ENCODE data around the gene LTB. TPM values are rescaled to one million over a fixed set of nuclear protein-coding genes. Genes with fewer than 3 reads are reported as not detected.

LTB gene
- total and polyA plus RNA-seq, 2 of the 13 experiments (the other 11 are each of a cell fraction or from before 2014, with no cell fraction given): 0.09 to 0.22 TPM

DNA sequence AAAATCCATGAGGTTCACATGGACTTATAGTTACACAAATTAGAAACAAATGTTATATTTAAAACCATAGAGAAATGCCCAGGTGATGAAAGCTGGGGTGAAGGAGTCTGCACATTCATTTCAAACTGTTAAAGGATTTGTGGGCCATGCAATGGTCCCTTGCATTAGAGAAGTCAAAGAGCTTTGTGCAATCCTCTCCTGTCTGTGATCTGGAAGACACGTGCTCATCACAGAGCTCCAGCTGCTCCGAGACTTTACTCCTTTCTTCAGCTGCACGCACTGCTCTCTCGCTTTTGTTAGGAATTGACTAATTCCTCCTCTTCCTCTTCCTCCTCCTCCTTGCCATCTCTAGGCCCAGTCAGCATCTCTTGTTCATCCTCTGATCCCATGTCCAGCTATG lies 28.7 kb upstream of the LTB start:
- H2AFZ ChIP-seq (ENCODE audit: low read length): no peak overlapping the region
- H3K27ac ChIP-seq (ENCODE audit: extremely low read length, insufficient read depth, low read length): no peak overlapping the region
- H4K20me1 ChIP-seq (ENCODE audit: insufficient read depth, low read length): no peaks in the 10 kb centered on the region
- H3K27me3 ChIP-seq (ENCODE audit: control insufficient read depth in 1 of 2, insufficient read depth in 2 of 2, low read length in 2 of 2): peaks cover 0 to 2% of the 10 kb centered on the region in 2 experiments; a peak in 2 of 5 replicates
- ChIA-PET CTCF (ENCODE audit: low intra/inter-chr PET ratio, low total read pairs) (no interaction called here), POLR2A (no interaction called here)
- no TSS peak for BruUV-seq (replicated peaks)
- no peaks in the 10 kb centered on the region for H3K79me2 ChIP-seq (ENCODE audit: insufficient read depth, low read length)
- in situ Hi-C loops (cut with HindIII; ENCODE audit: extremely low pct_ligation_motif_present, low pct_unique_long_range_greater_than_20kb): no loop called here
- ATAC-seq (no peak), DNase-seq (ENCODE audit: low spot score) (no peak), FAIRE-seq (no peak)
- no peaks in the 10 kb centered on the region for H3K9me3 ChIP-seq (ENCODE audit: low read length)
- TF ChIP-seq SRSF4 (IDR thresholded peaks at IDR 0.05; ENCODE audit: low read depth, low read length, poor library complexity, severe bottlenecking) (no peak), HNRNPK (IDR thresholded peaks at IDR 0.05; ENCODE audit: low read depth, low read length, poor library complexity, severe bottlenecking) (no peak), GATAD2A (CRISPR knock-in tag; IDR thresholded peaks at IDR 0.05) (no peak), ZFP82 (CRISPR knock-in tag; IDR thresholded peaks at IDR 0.05; ENCODE audit: borderline replicate concordance) (no peak), TEAD2 (CRISPR knock-in tag; IDR thresholded peaks at IDR 0.05) (no peak), ZNF792 (CRISPR knock-in tag; IDR thresholded peaks at IDR 0.05) (no peak), SP2 (CRISPR knock-in tag; IDR thresholded peaks at IDR 0.05) (0 out of 2 replicates have a peak, but pooled peaks have one; percentile 21), DR1 (CRISPR knock-in tag; IDR thresholded peaks at IDR 0.05) (no peak), ZNF773 (CRISPR knock-in tag; IDR thresholded peaks at IDR 0.05; ENCODE audit: borderline replicate concordance) (no peak), ZNF709 (CRISPR knock-in tag; IDR thresholded peaks at IDR 0.05) (no peak), NR2F6 (IDR thresholded peaks at IDR 0.05) (no peak), NR2F6 (CRISPR knock-in tag; IDR thresholded peaks at IDR 0.05) (no peak)
- TF ChIP-seq, protein P1, sequence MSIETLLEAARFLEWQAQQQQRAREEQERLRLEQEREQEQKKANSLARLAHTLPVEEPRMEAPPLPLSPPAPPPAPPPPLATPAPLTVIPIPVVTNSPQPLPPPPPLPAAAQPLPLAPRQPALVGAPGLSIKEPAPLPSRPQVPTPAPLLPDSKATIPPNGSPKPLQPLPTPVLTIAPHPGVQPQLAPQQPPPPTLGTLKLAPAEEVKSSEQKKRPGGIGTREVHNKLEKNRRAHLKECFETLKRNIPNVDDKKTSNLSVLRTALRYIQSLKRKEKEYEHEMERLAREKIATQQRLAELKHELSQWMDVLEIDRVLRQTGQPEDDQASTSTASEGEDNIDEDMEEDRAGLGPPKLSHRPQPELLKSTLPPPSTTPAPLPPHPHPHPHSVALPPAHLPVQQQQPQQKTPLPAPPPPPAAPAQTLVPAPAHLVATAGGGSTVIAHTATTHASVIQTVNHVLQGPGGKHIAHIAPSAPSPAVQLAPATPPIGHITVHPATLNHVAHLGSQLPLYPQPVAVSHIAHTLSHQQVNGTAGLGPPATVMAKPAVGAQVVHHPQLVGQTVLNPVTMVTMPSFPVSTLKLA (IDR thresholded peaks at IDR 0.05): peak; percentile 17; the same call in 1 of the 2 replicates
- TF ChIP-seq, protein P2, sequence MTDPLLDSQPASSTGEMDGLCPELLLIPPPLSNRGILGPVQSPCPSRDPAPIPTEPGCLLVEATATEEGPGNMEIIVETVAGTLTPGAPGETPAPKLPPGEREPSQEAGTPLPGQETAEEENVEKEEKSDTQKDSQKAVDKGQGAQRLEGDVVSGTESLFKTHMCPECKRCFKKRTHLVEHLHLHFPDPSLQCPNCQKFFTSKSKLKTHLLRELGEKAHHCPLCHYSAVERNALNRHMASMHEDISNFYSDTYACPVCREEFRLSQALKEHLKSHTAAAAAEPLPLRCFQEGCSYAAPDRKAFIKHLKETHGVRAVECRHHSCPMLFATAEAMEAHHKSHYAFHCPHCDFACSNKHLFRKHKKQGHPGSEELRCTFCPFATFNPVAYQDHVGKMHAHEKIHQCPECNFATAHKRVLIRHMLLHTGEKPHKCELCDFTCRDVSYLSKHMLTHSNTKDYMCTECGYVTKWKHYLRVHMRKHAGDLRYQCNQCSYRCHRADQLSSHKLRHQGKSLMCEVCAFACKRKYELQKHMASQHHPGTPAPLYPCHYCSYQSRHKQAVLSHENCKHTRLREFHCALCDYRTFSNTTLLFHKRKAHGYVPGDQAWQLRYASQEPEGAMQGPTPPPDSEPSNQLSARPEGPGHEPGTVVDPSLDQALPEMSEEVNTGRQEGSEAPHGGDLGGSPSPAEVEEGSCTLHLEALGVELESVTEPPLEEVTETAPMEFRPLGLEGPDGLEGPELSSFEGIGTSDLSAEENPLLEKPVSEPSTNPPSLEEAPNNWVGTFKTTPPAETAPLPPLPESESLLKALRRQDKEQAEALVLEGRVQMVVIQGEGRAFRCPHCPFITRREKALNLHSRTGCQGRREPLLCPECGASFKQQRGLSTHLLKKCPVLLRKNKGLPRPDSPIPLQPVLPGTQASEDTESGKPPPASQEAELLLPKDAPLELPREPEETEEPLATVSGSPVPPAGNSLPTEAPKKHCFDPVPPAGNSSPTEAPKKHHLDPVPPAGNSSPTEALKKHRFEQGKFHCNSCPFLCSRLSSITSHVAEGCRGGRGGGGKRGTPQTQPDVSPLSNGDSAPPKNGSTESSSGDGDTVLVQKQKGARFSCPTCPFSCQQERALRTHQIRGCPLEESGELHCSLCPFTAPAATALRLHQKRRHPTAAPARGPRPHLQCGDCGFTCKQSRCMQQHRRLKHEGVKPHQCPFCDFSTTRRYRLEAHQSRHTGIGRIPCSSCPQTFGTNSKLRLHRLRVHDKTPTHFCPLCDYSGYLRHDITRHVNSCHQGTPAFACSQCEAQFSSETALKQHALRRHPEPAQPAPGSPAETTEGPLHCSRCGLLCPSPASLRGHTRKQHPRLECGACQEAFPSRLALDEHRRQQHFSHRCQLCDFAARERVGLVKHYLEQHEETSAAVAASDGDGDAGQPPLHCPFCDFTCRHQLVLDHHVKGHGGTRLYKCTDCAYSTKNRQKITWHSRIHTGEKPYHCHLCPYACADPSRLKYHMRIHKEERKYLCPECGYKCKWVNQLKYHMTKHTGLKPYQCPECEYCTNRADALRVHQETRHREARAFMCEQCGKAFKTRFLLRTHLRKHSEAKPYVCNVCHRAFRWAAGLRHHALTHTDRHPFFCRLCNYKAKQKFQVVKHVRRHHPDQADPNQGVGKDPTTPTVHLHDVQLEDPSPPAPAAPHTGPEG (CRISPR knock-in tag; IDR thresholded peaks at IDR 0.05): no peak
- no peaks in the 10 kb centered on the region for H3K36me3 ChIP-seq (replicated peaks in 1 of 2; ENCODE audit: control insufficient read depth in 1 of 2, insufficient read depth in 2 of 2, low read length in 2 of 2)
- no peak overlapping the region for H3K4me3 ChIP-seq (replicated peaks in 1 of 3; ENCODE audit: insufficient read depth in 1 of 3, low read depth in 2 of 3, low read length in 3 of 3)
- H3K9ac ChIP-seq (ENCODE audit: insufficient read depth, low read depth, low read length): no peak overlapping the region
- H3K4me2 ChIP-seq (ENCODE audit: low read depth, low read length): peak overlapping the region; percentile 3; the same call in 1 of the 2 replicates
- H3K4me1 ChIP-seq (ENCODE audit: insufficient read depth, low read length): peaks cover 36% of the 10 kb centered on the region
- intact Hi-C loops (cut with micrococcal nuclease; ENCODE audit: unreplicated experiment): no loop called here
- 43% methylated on average over 4 of the region's 4 CpGs for WGBS (ENCODE audit: low lambda C conversion rate)
